HG02938 (cell line): ENCODE data around the gene NKAIN1.
"Not testable (repeated sequence)": the region's sequence is repeated elsewhere in the genome, so short reads cannot be mapped to it uniquely, and the experiment has no call there.

Source experiments
- ATAC-seq: cut with Tn5 transposase; IDR thresholded peaks from one replicate; pipeline ENCODE4 v1.9.1; 2021; ENCODE audit warnings: mild to moderate bottlenecking, moderate library complexity; ENCODE audit not compliant: unreplicated experiment

The NKAIN1 gene

DNA sequence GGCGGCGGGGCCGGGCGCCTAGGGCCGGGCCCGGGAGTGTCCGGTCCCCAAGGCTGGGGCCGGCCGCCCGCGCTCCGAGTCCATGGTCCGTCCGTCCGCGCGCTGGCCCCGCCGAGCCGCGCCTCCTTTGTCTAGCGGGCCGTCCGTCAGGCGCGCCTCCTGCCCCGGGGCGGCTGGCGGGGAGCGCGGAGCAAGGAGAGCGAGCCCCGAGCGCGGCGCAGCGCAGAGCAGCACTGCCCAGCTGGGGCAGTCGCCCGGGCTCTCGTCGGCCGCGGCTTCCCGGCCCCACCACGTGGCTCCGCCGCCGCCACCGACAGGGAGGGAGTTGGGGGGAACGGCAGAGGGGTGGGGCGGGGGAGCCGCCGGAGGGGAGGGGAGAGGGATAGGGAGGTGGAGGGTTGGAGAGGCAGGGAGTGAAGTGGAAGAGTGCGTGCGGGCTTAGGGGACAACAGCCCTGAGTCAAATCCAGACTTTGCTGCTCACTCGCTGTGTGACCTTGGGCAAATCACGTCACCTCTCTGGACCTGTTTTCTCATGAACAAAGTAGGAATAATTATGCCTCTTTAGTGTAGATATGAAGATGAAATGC, at the start of gene NKAIN1:
NKAIN1 (minus strand) TSS at position 235 of the 589 bp plus-strand sequence. CDS start 340 bp downstream, outside the sequence.
- ATAC-seq, result no peak

DNA sequence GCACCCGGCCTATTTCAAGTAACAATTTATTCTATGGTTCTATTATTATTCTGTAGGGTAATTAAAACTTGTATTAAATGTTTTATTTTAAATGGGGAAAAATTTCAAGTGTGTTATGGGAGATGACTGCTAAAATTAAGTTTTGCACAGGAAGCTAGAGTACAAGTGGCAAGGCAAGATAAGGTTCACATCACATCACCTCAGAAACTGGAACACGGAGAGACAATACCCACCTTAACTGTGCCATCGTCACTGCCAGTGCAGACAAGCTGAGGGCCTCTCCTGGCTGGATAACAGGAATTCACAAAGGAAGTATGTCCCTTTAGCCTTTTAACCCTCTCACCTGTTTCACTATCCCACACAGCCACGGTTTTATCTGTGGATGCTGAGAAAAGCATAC, 49.3 kb upstream of the NKAIN1 start:
- no peak for ATAC-seq

DNA sequence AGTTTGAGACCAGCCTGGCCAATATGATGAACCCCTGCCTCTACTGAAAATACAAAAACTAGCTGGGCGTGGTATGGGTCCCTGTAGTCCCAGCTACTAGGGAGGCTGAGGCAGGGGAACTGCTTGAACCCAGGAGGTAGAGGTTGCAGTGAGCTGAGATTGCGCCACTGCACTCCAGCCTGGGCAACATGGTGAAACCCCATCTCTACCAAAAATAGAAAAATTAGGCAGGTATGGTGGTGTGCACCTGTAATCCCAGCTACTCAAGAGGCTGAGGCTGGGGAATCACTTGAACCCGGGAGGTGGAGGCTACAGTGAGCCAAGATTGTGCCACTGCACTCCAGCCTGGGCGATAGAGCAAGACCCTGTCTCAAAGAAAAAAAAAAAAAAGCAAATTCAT, 48.1 kb upstream of the NKAIN1 start:
- ATAC-seq, result not testable (repeated sequence)

DNA sequence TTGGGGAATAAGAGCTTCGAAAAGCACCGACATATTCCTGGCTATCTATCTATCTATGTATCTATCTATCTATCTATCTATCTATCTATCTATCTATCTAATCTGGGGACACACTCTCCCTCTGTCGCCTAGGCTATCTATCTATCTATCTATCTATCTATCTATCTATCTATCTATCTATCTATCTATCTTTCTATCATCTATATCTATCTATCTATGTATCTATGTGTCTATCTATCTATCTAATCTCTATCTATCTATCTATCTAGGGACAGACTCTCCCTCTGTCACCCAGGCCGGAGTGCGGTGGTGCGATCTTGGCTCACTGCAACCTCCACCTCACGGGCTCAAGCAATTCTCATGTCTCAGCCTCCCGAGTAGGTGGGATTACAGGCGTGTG, 42.7 kb upstream of the NKAIN1 start:
- not testable (repeated sequence) for ATAC-seq

DNA sequence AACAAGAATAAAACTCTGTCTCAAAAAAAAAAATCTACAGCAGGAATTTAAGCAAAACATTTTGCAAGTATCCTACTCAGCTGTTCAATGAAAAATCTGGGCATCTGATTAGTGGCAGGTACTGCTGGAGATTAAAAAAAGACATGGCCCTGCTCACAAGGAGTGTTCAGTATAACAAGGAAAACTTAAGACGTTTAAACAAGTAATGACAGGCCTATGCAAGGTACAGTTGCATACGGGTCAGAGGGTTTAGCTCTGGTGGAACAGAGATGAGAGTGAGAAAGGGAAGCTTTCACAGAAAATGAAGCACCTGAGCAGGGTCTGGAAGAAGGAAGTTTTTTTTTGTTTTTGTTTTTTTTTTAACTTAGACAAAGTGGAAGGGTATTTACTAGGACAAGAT, 33.9 kb upstream of the NKAIN1 start:
- ATAC-seq, result no peak

DNA sequence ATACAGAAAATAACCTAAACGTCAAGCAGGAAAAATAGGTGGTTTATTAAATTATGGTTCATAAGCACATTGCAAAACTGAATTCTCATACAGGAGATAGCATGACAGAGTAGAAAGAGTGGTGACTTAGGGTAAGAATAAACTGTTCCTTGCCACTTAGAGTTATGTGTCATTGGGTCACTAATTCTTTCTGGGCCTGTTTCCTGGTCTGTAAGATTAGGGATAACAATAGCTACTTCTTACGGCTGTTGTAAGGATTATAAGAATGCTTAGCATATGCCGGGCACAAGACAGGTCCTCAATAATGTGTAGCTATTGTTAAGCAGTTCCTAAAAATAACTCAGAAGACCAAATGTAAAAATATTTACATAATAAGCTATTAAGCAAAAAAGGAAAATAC, 32.7 kb upstream of the NKAIN1 start:
- ATAC-seq, result no peak

DNA sequence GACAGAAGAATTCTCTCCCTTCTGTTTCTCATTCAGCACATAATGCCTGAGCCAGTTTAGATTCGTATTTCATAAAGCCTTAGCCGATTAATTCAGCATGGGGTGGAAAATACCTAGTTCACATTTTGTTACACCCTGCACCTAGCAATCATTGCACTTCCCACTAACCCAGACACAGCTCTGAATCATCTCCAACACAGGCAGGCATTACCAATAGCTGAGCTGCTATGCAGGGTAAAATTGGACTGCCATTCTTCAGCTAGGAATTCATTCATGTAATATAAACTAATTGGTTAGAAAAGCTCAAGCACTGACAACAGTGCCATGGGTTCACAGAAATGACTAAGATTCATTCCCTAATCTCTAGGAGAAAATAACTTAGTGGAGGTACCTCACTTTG, 26.9 kb upstream of the NKAIN1 start:
- no peak for ATAC-seq

DNA sequence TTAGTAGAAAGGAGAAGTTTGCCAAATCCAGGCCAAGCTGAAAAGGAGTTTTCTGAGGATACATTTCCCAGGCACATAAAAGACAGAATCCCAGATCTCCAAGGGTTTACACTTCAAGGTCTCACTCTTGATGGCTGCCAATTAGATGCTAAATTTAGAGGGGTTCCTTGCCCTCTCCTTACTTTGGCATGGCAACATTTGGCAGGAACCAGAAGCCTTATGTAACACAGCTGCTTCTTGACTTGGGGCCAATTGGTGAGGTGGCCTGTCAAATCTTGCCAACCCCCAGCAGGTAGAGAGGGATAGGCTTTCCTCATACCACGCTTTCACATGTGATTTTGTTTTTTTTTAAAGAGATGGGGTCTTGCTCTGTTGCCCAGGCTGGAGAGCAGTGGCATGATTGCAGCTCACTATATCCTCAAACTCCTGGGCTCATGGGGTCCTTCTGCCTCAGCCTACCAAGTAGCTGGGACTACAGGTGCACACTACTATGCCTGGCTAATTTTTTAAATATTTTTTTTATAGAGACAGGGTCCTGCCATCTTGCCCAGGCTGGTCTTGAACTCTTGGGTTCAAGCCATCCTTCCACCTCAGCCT, 25.2 kb upstream of the NKAIN1 start:
- no peak for ATAC-seq

DNA sequence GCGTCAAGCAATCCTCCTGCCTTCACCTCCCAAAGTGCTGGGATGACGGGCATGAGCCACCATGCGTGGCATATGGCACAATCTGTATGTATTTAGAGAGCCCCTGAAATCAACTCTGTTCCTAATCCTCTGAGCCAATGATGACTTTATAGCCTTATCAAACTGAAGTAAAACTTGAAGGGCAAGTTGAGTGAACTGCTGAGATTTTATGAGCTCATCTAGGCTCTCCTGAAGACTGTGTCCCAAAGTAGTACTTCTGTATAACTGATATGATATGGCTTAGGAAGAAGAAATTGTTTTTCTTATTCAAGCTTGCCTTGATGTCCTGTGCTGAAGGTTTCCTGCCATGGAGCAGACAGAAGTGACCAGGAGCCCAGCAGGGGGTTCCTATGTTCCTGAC, 23.7 kb upstream of the NKAIN1 start:
- no peak for ATAC-seq

DNA sequence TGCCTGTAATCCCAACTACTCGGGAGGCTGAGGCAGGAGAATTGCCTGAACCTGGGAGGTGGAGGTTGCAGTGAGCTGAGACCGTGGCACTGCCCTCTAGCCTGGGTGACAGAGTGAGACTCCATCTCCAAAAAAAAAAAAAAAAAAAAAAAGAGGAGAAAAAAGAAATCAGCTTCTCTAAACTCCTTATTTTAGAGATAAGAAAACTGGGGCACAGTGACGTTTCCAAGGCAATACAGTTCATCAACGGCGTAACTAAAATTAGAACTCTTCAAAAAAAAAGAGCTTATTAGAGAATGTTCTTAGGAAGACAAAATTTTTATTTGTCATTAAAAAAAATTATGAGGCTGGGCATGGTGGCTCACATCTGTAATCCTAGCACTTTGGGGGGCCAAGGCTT, 22.7 kb upstream of the NKAIN1 start:
- ATAC-seq, result not testable (repeated sequence)

DNA sequence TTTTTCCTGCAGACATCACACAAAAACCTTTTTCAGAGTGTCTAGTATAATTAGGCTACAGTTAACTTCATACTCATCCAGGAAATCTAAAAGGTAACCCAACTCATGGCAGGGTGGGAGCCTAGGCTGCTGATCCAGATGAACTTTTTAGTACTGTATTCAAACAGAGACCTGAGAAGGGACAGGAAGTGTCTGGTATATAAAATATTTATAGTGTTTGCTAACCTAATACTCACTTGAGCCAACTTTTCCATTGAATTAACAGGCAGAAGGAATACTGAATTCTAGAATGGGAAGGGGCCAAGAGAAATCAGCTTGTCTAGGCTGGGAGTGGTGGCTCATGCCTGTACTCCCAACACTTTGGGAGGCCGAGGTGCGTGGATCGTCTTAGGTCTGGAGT, 22.2 kb upstream of the NKAIN1 start:
- no peak for ATAC-seq

DNA sequence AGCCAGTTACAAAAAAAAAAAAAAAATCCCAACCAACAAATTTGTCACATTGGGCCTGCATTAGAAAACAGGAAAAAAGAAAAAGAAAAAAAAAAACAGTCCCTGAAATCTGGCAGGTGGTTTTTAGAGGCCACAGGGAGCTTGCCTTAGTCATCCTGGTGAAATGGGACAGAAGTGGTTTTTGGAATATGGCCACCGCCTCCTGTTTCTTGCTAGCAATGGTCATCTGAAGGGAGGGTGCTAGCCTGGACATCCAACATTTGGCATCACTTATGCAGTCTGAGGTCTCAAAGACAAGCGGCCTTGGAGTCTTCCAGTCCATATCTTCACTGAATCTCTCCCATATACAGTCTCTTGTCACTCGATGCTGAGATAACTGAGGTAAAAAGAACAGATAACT, 20.1 kb upstream of the NKAIN1 start:
- no peak for ATAC-seq

DNA sequence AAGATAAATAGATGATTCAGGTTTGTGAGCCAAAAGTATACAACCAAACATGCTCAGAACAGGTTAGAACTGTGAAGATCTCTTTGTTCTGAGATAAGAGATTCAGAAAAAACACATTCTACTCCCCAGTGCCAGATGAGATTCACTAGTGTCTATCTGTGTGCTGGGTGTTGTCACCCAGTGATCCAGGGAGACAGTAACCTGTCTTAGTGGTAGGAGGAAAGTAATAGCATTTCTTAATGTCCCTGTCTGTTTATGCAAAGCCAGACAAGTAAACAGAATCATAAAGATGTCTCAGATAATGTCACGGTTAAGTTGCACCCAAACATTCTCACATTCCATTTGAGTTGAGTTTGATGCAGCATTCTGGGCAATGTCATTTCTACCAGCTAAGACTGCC, 18.9 kb upstream of the NKAIN1 start:
- no peak for ATAC-seq

DNA sequence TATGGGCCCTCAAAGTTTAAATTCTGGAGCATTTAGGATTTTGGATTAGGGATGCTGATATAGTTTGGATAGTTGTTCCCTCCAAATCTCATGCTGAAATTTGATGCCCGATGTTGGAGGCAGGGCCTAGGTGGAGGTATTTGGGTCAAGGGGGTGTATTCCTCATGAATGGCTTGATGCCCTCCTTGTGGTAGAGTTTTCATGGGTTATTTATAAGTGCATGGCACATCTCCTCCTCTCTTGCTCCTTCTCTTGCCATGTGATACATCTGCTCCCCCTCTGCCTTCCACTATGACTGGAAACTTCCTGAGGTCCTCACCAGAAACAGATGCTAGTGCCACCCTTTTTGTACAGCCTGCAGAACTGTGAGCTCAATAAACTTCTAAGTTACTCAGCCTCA, 17.5 kb upstream of the NKAIN1 start:
- no peak for ATAC-seq

DNA sequence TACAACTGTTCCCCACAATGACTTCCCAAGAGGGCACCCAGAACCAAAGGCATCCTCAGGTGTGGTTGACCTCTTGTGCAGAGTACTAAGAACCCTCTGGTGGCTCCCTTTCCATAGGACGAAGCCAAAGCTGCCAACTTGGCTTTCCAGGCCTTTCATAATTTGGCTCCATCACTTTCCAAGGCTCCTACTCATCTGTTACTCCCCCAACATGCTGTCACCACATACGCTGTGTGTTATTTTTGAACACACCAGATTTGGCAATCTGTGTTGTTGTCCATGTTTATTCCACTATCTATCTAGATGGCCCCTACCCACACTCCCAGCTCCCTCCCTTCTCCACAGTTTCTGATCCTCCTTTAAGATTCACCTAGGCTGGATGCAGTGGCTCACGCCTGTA, 10.2 kb upstream of the NKAIN1 start:
- ATAC-seq, result no peak

DNA sequence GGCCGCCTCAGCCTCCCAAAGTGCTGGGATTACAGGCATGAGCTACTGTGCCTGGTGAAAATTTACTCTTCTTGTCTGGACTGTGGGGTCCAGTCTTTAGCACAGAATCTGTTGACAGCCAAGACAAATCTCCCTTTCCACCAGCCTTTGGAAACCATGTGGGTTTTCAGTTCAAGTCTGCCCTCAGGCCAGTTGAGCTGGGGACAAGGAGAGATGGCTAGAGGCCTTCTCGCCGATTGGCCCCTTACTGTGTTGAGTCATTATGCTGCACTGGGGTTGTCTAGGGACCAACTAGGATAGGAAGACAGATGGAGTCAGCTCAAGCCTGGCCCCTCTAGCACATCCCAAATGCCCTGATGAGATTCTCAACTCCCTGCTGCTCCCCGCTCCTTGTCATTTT, 8.6 kb upstream of the NKAIN1 start:
- no peak for ATAC-seq

DNA sequence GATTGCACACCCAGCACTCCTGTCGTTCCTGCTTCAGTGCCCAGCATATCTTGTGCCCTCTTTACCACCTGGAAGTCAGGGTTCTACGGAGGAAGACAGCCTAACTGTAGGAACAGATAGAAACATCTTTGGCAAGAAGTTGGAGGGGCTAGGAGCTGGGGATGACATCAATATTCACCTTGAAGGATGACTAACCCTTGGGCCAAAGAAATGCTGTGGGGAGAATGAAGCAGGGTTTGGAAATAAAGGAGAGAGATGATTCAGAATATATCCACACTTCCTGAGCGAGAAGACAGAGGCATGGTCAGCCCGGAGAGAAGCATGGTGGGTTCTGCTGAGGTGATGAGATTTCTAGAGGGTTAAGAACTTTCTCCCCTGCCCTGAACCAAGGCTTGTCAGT, 4.6 kb upstream of the NKAIN1 start:
- no peak for ATAC-seq

DNA sequence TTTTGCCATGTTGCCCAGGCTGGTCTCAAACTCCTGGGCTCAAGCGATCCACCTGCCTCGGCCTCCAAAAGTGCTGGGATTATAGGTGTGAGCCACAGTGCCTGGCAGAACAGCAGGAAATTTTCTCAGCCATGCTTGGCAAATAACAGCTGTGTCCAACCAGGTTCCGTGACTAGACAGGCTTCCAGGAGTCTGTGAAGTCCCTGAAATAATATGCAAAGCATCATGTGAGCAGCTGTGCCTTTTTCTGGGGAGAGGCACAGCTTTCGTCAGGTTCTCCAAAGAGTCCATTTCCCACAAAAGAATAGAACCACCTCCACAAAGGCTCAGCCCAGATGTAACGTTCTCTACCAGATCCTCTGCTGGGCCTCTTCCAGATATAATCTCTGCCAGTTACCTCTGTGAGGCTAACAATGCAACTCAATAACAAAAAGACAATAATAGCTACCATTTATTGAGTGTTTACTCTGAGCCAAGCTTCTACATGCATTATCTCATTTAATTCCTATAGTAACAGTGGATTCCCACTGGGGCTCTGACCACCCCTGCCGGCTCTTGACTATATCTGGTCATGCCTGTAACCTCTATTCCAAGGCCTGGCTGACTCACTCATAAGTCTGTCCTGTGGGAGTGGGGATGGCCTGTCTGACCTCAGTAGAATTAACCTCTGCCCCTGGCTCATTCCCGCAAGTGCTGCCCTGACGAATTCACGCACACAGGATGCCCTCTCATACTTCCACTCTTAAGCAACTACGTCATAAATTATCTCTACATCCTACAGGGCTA, 4.0 kb upstream of the NKAIN1 start:
- ATAC-seq, result no peak

DNA sequence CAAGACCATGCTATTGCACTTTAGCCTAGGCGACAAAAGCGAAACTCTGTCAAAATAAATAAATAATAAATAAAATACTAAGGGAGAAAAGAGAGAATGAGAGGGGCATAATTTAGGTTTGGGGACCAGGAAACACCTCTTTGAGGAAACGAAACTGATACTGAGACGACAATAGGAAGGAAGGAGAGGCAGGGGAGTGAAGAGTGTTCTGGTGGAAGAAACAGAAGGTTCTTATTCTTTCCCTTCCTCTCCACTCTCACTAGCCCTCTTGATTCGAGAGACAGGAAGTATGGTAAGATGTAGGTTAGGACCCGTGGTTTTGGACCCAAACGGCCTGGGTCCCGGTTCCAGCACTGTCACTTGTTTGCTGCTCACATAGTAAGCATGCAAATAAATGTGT, 1.6 kb upstream of the NKAIN1 start:
- no peak for ATAC-seq

DNA sequence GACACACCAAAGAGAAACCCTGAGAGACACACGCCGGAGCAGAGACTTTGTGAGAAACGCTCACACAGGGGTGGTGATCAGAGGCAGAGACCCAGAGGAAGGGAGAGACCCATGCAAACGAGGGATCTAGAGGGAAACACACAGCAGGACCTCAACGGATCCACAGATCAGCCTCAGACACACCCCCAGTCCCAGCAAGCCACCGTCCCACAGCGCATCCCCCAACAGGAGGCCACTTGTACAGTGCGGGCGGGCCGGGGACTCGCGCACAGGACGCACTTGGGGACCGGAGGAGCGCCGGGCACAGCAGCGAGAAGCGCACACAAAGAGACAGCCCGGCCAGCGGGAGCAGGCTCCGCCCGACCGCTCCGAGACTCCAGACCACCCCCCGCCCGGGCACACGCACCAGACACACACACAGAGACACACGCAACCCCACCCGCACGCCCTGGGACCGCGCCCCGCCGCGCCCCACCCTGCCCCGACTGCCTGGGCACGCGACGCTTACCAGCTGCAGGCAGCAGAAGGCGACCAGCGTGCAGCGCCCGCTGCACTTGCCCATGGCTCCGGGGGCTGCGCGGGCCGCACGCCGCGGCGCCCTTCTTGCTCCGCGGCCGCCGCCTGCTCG, 587 bp downstream of the NKAIN1 start:
- ATAC-seq, result no peak

DNA sequence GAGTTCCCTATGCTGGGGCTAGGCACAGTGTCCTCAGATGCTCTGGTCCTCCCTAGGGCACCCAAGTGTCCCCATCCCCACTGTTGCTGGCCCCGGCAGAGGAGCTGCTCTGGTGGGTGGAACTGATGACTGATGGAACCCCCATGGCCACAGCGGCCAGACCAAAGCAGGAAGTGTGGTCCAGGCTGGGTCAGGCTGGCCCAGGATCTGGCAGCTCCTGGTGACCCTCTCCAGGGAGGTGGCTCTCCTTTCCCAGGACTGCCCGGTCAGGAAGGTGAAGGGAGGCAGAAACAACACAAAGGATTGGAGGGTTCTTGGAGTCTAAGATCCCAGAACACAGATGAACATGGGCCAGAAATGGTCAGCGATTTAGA, 1.1 kb downstream of the NKAIN1 start:
- no peak for ATAC-seq

DNA sequence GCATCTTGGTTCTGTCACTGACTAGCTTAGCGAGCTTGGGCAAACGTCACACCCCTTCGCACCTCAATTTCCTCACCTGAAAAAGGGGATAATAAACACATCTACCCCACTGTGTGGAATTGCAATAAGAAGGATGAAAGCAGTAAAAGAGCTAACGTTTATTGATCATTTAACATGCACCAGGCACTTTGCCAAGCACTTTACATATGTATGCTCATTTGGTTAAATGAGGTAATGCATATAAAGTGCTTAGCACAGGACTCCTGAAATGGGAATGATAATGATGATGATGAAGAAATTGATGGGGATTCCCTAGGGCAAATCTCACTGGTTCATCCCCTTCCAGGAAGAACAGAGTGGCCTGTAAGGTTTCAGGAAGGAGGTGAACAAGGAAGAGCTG, 4.8 kb downstream of the NKAIN1 start:
- ATAC-seq, result no peak
